HG03196 (cell line): ENCODE measurements around the gene ZNF25.
A peak's percentile ranks its signal among the peaks of the same experiment; 100 is the strongest.
"Not testable (repeated sequence)": the region's sequence is repeated elsewhere in the genome, so short reads cannot be mapped to it uniquely, and the experiment has no call there.

Experiments
- ATAC-seq: cut with Tn5 transposase; IDR thresholded peaks from one replicate; pipeline ENCODE4 v1.9.1; 2021; ENCODE audit not compliant: unreplicated experiment

Gene ZNF25

GRCh38 chr10:37976091-37976879 is at the start of gene ZNF25:
ZNF25 (minus strand) TSS chr10:37976647; CDS start chr10:37971722, 4,925 bp downstream.
- peak; percentile 98 for ATAC-seq

GRCh38 chr10:38025283-38025682 is 48.8 kb upstream of the ZNF25 start:
- peak; percentile 94 for ATAC-seq

- ATAC-seq: not testable (repeated sequence)
These were observed 42.7 kb upstream of the ZNF25 start for GRCh38 chr10:38019124-38019523.

- no peak for ATAC-seq
These were observed 39.9 kb upstream of the ZNF25 start for GRCh38 chr10:38016354-38016753.

GRCh38 chr10:38010119-38010903 is 33.9 kb upstream of the ZNF25 start, which contains the start of gene ZNF33A:
ZNF33A (plus strand) TSS chr10:38010675; CDS start chr10:38012342, 1,667 bp downstream.
- peak; percentile 90 for ATAC-seq

GRCh38 chr10:38007991-38008390 is 31.5 kb upstream of the ZNF25 start:
- ATAC-seq: no peak

GRCh38 chr10:38007551-38007950 is 31.1 kb upstream of the ZNF25 start:
- ATAC-seq: no peak

- no peak for ATAC-seq
These were observed 27.1 kb upstream of the ZNF25 start for GRCh38 chr10:38003588-38003987.

GRCh38 chr10:38003026-38003425 is 26.6 kb upstream of the ZNF25 start:
- ATAC-seq: no peak

GRCh38 chr10:38000474-38000873 is 24.0 kb upstream of the ZNF25 start:
- ATAC-seq: not testable (repeated sequence)

GRCh38 chr10:37998920-37999319 is 22.5 kb upstream of the ZNF25 start:
- ATAC-seq: not testable (repeated sequence)

GRCh38 chr10:37992083-37992482 is 15.6 kb upstream of the ZNF25 start:
- ATAC-seq: no peak

GRCh38 chr10:37991655-37992054 is 15.2 kb upstream of the ZNF25 start:
- ATAC-seq: no peak

- ATAC-seq: no peak
These were observed 395 bp upstream of the ZNF25 start for GRCh38 chr10:37976880-37977203.

- no peak for ATAC-seq
These were observed 951 bp downstream of the ZNF25 start for GRCh38 chr10:37975401-37975991.

- no peak for ATAC-seq
These were observed 4.1 kb downstream of the ZNF25 start for GRCh38 chr10:37972396-37972795.

GRCh38 chr10:37965006-37965405 is 11.4 kb downstream of the ZNF25 start:
- ATAC-seq: no peak

- no peak for ATAC-seq
These were observed 15.8 kb downstream of the ZNF25 start for GRCh38 chr10:37960591-37961137.

GRCh38 chr10:37957841-37958240 is 18.6 kb downstream of the ZNF25 start:
- no peak for ATAC-seq

GRCh38 chr10:37952926-37953325 is 23.5 kb downstream of the ZNF25 start:
- no peak for ATAC-seq

GRCh38 chr10:37952043-37952755 is 24.2 kb downstream of the ZNF25 start:
- no peak for ATAC-seq
